SKM-1 (cell line): ENCODE measurements around the gene FNDC10.
"Not testable (repeated sequence)": the region's sequence is repeated elsewhere in the genome, so short reads cannot be mapped to it uniquely, and the experiment has no call there.

Experiments used
- DNase-seq: peaks from one replicate; lab custom pipeline; 2025; ENCODE audit not compliant: unreplicated experiment; lab: John Stamatoyannopoulos, UW

FNDC10 gene

DNA sequence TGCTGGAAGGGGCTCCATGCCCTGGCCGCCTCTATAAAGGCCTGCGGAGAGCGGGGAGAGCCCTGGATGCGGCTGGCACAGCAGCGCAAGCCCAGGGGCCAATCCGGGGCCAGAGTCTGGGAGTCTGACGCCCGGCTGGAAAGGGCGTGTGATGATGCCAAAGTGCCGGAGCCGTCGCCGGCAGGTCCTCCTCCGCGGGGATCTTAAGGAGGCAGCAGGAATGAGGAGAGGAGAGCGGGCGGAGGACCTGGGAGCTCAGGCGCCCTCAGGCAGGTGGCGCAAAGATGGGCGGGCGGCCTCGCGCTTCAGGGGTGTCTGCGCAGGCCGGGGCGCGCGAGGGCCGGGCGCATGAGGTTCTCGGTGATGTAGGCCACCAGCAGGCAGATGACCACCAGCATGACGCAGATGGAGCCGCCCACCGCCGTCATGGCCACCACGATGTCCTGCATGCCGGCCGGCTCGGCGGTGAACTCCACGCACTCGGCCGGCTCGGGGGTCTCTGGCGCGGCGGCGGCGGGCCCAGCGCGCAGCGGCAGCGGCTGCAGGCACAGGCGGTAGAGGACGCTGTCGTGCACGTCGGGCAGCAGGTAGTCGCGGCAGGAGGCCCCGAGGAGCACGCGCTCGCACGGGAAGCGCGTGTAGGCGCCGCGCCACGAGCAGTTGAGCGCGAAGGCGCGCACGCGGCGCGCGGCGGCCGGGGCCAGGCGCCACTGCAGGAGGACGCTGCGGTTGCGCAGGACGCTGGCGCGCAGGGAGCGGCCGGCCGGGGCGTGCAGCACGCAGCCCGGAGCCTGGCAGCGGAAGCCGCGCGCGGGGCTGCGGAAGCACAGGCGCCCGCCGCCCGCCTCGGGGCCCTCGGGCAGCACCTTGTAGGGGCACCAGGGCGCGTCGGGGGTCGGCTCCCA lies 653 bp downstream of the FNDC10 start:
- DNase-seq = no peak

DNA sequence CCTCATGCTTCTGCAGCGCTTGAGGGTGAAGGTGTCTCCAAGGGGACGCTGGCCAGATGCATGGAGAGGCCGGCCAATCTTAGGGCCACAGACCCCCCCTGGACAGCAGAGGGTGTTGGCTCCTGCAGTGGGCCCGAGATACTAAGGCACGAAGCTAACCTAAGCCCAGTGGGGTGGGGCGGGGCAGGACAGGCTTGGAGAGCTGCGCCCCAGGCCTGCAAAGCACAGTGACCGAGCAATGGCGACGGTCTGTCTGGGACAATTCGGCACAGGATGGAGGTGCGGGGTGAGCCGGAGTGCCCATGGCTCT lies 1.3 kb downstream of the FNDC10 start:
- DNase-seq = no peak

- DNase-seq = no peak
Observed at GRCh38 chr1:1598051-1598719, 1.8 kb downstream of the FNDC10 start.

GRCh38 chr1:1597275-1597930 lies 2.5 kb downstream of the FNDC10 start:
- no peak for DNase-seq

DNA sequence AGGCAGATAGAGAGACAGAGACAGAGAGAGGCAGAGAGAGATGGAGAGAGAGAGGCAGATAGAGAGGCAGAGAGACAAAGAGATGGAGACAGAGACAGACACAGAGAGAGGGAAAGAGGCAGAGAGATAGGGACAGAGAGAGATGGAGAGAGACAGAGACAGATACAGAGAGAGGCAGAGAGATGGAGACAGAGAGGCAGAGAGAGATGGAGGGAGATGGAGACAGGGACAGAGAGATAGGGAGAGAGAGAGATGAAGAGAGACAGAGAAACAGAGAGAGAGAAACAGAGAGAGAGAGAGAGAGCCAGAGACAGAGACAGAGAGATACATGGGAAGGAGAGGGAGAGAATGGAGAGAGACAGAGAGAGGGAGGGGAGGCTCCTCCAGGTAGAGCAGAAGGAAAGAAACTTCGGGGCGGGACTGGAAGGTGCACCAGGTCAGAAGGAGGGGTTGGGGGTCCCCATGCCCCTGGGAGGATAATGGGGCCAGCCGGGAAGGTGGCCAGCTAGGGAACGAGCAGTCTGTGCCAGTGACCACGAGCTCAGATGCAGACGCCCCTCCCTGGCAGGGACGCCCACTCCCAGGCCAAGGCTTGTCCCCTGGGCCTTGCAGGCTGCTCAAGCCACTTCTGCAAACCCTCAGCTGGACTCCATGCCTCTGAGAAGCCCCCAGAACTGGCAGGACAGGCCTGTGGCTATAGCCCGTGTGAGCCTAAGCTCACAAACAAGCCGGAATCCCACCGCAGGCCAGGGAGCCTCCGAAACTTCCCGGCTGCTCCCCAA lies 3.3 kb downstream of the FNDC10 start:
- no peak for DNase-seq

GRCh38 chr1:1595341-1595740 lies 4.6 kb downstream of the FNDC10 start:
- DNase-seq = not testable (repeated sequence)

DNA sequence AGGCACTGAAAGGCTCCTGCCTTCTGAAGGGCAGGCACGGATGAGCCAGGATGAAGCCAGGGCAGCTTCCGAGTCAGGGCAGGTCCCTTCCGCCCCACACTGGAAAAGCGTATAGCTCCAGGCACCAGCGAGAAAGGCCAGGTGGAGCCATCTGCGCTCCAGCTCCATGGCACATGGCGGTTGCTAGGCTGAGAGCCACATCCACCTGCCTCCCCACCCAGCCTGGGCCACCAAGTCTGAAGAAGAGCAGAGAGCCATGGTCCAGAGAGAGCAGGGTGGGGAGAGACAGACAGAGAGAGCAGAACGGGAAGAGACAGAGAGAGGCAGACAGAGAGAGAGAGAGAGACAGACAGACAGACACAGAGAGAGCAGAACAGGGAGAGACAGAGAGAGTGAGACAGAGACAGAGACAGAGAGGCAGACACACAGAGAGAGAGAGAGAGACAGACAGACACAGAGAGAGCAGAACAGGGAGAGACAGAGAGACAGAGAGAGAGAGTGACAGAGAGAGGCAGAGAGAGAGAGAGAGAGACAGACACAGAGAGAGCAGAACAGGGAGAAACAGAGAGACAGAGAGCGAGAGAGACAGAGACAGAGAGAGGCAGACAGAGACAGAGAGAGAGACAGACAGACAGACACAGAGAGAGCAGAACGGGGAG lies 5.2 kb downstream of the FNDC10 start:
- DNase-seq = no peak

- no peak for DNase-seq
Observed at GRCh38 chr1:1593834-1594601, 5.9 kb downstream of the FNDC10 start.

DNA sequence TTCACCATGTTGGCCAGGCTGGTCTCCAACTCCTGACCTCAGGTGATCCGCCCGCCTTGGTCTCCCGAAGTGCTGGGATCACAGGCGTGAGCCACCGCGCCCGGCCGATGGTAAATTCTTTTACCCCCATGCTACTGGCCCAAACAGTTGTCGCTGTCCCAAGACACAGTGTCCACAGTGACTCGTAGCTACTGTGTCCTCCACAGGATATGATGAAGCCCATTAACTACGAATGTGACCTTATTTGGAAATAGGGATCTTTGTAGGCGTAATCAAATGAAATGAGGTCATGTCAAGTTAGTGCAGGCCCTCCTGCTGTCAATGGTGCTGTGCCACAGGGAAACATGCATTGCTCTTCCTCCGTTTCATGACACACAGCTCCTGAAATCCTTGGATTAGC lies 8.5 kb downstream of the FNDC10 start:
- no peak for DNase-seq

- DNase-seq = no peak
Observed at GRCh38 chr1:1583347-1584010, 16.5 kb downstream of the FNDC10 start.

DNA sequence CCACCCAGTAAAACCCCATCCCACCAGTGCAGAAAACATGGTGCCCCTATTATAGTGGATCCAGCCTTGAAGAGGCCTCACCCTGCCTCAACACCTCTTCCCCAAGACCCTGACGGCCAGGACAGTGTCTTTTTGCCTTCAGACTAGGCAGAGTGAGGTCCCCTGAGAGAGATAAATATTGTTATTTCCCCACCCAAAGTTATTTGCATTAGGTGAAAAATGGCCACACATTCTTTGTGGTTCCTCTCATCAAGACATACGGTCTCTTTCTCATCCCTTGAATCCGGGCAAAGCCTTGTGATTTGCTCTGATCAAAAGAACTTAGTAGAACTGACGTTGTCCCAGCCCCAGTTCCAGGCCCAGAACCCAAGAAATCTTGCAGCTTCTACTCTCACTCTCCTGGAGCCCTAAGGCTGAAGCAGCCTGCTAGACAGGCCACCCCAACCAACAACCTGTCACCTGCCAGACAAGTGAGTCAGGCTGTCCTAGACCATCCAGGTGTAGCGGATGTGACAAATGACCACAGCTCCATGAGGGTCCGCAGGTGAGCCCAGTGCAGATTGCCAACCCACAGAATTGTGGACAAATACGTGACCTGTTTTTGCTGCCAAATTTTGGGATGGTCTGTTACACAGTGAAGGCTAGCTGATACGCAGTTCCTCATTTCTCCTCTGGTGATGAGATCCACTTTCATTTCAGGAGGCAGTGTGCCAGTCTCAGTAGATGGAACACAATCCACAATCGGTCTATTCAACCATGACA lies 17.2 kb downstream of the FNDC10 start:
- DNase-seq = no peak

DNA sequence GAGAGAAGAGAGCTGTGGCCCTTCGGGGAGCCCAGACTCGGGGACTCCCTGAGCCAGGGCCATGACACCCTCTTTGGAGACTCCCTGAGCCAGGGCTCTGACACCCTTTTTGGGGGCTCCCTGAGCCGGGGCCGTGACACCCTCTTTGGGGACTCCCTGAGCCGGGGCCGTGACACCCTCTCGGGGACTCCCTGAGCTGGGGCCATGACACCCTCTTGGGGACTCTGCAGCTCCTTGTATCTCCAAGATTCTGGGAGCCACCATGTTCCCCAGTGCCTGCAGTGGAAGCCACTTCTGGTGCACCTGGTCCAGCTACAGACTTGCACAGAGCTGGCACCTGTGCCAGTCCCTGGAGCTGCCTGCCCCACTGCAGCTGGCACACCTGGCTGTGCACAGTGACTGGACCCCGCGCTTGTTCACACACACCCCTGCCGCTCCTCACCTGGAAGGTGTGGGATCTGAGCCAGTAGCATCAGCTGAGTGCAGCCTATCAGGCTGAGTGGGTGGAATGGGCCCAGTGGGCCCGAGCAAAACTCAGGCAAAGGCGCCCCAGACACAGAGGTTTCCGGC lies 21.5 kb downstream of the FNDC10 start:
- DNase-seq = no peak

- DNase-seq = no peak
Observed at GRCh38 chr1:1577367-1578011, 22.4 kb downstream of the FNDC10 start.

- peak; percentile 70 for DNase-seq
Observed at GRCh38 chr1:1574721-1575537, 25.0 kb downstream of the FNDC10 start, which contains the start of gene SSU72. Gene SSU72 (minus strand): TSS chr1:1574863. CDS start chr1:1574557, 306 bp downstream.

- no peak for DNase-seq
Observed at GRCh38 chr1:1573843-1574720, 25.9 kb downstream of the FNDC10 start.

GRCh38 chr1:1569341-1569740 lies 30.6 kb downstream of the FNDC10 start:
- no peak for DNase-seq
